HG03159 (cell line): ENCODE measurements around the gene ZMYND8.
"Not testable (repeated sequence)": the region's sequence is repeated elsewhere in the genome, so short reads cannot be mapped to it uniquely, and the experiment has no call there.

Source experiments
- ATAC-seq: cut with Tn5 transposase; IDR thresholded peaks from one replicate; pipeline ENCODE4 v1.9.1; 2021; ENCODE audit warnings: mild to moderate bottlenecking, moderate library complexity; ENCODE audit not compliant: unreplicated experiment

ZMYND8 gene

DNA sequence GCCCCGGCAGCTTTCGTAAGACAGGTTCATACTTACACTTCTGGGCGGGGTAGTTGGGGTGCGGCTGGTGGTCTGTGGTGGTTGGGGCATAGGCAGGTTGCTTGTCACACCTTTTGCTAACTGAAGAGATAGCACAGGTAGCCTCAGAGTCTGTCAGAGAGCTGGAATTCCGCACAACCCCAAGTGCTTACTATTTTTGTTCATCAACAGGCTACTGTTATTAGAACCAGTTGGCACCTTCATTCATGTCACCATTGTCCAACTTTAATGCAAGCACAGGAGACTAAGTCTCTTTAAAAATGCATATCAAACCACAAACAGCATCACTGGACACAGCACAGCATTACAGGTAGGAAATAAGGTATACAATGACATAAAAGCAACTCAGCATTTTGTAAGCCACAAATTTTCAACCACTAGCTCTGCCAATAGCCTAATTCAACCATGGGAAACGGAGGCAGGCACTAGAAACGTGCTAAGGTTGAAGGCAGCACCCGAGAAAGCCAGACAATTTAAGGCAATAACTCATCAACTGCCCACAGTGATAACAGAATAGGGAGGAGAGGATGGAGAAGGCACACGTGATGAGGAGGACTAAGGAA is 143.8 kb downstream of the ZMYND8 start:
- no peak for ATAC-seq

DNA sequence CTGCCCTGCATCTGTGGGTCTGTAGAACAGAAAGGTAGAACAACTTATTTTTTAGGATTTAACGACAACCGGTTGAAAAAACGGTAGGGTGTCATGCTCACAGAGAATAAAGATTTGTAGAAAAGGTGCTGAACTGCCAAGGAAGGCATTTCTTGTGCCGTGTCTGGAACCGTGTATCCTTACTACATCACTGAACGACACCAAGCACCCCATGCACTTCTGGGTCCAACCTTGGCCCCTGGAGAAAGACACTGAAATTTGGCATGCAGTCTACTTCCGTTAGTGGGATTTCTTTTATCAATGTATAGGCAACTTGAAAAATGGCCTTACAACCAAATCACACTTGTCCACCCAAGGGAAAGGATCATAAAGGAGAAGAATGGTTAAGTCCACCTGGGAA is 145.5 kb downstream of the ZMYND8 start:
- ATAC-seq = no peak

GRCh38 chr20:47210470-47210869 is 146.0 kb downstream of the ZMYND8 start:
- ATAC-seq = no peak

DNA sequence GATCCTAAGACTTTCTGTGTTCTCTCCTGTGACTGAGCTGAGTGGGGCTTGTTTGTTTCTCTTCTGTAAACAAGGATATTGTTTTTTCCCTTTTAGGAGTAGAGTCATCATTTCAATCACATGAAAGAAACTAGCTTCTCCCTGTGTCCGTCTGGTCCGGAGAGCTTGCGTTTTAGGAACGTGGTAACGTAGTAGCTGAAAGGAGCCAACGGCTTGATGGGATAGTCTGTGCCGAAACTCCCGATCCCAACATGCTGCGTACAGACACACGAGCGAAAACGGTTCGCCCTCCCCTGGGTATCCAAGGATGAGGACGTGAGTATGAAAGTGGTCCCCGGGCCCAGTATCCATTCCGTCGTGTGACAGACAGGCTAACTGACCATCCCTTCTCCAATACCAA is 146.5 kb downstream of the ZMYND8 start:
- no peak for ATAC-seq

DNA sequence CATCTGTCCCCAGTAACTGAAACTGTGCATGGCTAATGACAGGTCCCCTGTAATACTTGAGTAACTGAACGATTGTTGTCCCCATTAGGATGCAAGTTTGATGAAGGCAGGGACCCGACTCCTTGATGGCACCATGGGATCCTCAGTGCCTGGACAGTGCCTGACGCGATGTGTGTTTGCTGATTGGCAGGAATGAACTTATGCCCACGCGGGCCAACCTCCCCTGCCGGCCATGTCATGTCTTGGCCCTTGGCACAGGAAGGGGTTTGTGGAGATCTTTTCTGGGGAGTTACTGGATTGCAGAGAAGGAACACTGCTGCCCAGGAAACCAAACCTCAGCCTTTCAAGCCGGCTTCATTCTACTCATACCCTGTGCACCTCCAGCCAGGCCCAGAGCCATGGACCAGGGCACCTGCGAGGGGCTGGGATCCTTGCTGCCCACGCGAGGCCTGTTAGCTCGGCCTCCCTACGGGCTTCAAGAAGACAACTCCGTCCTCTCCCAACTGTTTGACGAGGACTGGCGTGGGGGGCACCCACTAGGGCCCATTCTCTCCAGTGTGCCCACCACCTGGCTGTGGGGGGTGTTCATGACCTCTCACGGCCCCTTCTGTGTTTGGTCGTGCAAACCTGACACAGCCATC is 147.8 kb downstream of the ZMYND8 start:
- no peak for ATAC-seq

DNA sequence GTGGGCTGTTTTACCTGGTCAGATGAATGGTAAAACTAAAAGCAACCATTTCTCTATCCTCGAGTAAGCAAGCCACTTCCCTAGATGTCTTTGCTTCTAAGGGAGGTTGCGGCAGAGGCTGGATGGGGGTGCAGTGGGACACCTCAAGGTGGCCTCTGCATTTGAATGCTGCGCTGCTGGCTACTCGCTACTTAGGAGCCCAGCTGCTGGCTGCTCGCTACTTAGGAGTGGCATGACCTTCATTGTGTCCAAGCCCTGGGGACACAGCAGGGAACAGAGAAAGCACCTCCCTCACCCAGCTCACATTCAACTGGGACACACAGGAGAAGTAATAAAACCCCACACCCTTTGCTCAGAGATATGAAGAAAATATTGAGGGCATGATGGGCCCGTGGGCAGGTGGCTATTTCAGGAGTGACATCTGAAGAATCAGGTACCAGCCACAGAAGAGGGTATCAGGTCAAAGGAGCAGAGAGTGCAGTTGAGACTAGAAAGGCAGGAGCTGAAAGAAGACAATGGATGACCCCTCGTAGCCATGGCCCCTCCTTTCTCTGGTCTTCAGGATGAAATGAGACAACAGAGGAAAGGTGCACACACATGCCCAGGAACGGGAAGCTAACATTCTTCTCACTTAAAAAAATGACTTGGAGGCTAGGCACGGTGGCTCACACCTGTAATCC is 149.4 kb downstream of the ZMYND8 start:
- ATAC-seq = no peak

GRCh38 chr20:47206552-47206951 is 149.9 kb downstream of the ZMYND8 start:
- ATAC-seq = not testable (repeated sequence)

- ATAC-seq = no peak
These were observed 150.8 kb downstream of the ZMYND8 start for GRCh38 chr20:47205577-47206123.

DNA sequence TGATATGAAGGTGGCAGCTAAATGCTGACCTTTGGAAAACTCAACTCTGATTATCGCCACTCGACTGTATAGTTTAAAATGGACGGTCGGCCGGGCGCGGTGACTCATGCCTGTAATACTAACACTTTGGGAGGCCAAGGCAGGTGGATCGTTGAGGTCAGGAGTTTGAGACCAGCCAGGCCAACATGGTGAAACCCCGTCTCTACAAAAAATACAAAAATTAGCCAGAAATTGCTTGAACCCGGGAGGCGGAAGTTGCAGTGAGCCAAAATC is 151.7 kb downstream of the ZMYND8 start:
- ATAC-seq = not testable (repeated sequence)

DNA sequence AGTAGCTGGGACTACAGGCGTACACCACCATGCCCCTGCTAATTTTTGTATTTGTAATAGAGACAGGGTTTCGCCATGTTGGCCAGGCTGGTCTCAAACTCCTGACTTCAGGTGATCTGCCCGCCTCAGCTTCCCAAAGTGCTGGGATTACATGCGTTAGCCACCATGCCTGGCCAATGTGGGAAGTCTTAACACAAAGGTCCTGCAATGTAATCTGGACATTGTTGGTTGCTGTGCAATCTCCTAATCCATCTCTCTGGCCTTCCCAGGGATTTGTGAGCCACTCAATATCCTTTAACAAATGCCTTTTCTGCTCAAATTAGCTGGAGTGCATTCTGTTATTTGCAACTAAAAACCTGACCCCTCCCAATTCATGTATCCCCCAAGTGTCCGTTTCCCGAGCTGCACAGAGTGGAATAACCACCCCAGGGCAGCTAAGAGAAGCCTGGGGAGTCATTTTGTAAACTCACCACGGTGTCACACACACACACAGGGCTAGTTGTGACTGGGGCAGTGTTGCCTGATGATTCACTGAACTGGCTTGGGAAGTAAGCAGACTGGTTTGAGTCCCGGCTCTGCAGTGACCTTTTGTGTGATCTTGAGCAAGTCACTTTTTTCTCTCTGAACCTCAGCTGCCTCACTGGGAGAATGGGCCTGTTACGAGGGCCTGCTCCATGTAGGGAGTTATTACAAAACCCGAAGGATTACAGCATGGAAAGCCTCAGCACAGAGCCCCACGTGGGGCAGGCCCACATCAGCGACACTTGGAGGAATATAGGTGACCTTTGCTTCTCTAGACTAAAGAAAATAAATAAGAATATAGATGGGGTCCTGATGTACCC is 152.3 kb downstream of the ZMYND8 start:
- ATAC-seq = no peak

- ATAC-seq = no peak
These were observed 153.5 kb downstream of the ZMYND8 start for GRCh38 chr20:47202733-47203667.

DNA sequence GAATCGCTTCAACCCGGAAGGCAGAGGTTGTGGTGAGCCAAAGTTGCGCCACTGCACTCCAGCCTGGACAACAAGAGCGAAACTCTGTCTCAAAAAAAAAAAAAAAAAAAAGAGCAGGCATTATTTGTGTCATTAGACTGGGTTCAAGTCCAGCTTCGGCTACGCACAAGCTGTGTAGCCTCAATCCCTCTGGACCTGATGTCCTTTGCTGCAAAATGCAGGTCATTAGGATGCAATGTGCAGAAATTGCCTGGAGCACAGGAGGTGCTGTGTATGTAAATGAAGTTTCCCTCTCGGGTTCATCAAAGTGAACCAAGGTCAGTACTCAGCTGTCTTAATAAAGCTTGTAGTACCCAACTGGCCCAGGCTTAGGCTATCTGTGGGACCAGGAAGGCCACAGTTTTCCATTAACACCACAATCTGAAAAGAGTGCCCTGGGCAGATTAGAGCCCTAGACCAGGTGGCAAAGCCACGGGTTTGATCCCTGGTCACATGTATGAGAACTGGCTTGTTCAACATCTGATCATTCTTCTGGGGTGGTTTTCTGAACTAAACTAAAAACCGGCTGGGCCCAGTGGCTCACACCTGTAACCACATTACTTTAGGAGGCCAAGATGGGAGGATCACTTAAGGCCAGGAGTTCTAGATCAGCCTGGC is 155.3 kb downstream of the ZMYND8 start:
- no peak for ATAC-seq

GRCh38 chr20:47198996-47199552 is 157.4 kb downstream of the ZMYND8 start:
- ATAC-seq = no peak

- ATAC-seq = no peak
These were observed 158.2 kb downstream of the ZMYND8 start for GRCh38 chr20:47198254-47198671.

GRCh38 chr20:47196091-47197081 is 160.1 kb downstream of the ZMYND8 start:
- no peak for ATAC-seq

DNA sequence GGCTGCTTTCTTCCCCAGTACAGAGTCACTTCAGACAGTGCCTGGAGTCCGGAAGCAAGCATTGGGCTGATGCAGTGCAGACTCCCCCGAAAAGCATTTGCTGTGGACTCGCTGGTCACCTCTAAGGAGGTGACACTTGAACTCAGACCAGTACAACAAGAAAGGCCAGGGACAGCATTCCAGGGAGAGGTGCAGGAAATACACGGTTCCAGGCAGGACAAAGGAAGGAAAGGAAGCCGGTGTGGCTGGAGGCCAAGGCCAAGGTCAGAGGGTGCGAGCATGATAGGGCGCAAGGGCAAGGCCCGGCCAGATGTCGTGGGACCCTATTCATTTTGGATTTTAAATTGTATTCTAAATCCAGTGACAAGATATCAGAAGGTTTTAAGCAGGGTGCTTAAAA is 160.9 kb downstream of the ZMYND8 start:
- ATAC-seq = no peak

GRCh38 chr20:47191956-47192355 is 164.5 kb downstream of the ZMYND8 start:
- ATAC-seq = no peak

- no peak for ATAC-seq
These were observed 165.3 kb downstream of the ZMYND8 start for GRCh38 chr20:47191074-47191673.
